GM12872 (cell line): ENCODE data around the gene ACOX2.

Experiments
- CTCF ChIP-seq: IDR thresholded peaks from 3 replicates; pipeline ENCODE4 v1.5.1; 2011; ENCODE audit warnings: low read depth, mild to moderate bottlenecking, low read length, moderate library complexity; ENCODE audit not compliant: insufficient read depth

Gene ACOX2

GRCh38 chr3:58551636-58552180 lies 14.7 kb upstream of the ACOX2 start:
- no peak for TF ChIP-seq CTCF

GRCh38 chr3:58544541-58544940 lies 7.6 kb upstream of the ACOX2 start:
- TF ChIP-seq CTCF, result no peak

GRCh38 chr3:58540176-58540858 lies 3.3 kb upstream of the ACOX2 start:
- TF ChIP-seq CTCF, result no peak

- no peak for TF ChIP-seq CTCF
These were observed 2.6 kb upstream of the ACOX2 start for GRCh38 chr3:58539626-58540025.

GRCh38 chr3:58537412-58538301 lies 667 bp upstream of the ACOX2 start:
- TF ChIP-seq CTCF, result no peak

GRCh38 chr3:58535531-58536500 lies 1.2 kb downstream of the ACOX2 start:
- no peak; the same call in 2 of the 3 replicates for TF ChIP-seq CTCF
